SK-N-SH (cell line): ENCODE data around the gene NEK2. TPM values are rescaled to one million over a fixed set of nuclear protein-coding genes. Genes with fewer than 3 reads are reported as not detected.

Experiments
- CTCF ChIA-PET: fragments of 300-600, 350-600 bp; formaldehyde crosslinking; extraction: SDS; loops from one replicate; lab custom pipeline; 2021; lab: Yijun Ruan, JAX
- POLR2A ChIA-PET: fragments of 350-600 bp; sonication (Branson Sonifier 250); formaldehyde crosslinking; extraction: SDS; loops from one replicate; lab custom pipeline; 2020; ENCODE audit warnings: antibody characterized with exemption, inconsistent platforms; lab: Yijun Ruan, JAX
- DNase-seq: peaks from one replicate; pipeline ENCODE4 v3.0.0; 2012
- H2AFZ ChIP-seq: fragments of 200-600 bp; sonication (generic); 2 replicates; pipeline ENCODE4 v1.8.1; 2016; ENCODE audit warnings: antibody characterized with exemption, mild to moderate bottlenecking, low read depth
- H3F3A ChIP-seq: fragments of 200-600 bp; sonication (generic); replicated peaks from 2 replicates; pipeline ENCODE3; 2016; ENCODE audit warnings: antibody characterized with exemption, mild to moderate bottlenecking; ENCODE audit not compliant: insufficient read depth
- H3K27ac ChIP-seq, 2 experiments: fragments of 200-500 bp in 1 of 2; fragments of 200-600 bp in 1 of 2; sonication (Bioruptor generic) in 1 of 2; sonication (generic), shearing (Covaris generic) in 1 of 2; 2 replicates each; pipeline versions ENCODE4 v1.5.1 to v1.6.1; 2014 to 2016; ENCODE audit warnings: low read depth in 2 of 2, inconsistent platforms in 1 of 2, low read length in 1 of 2, mild to moderate bottlenecking in 1 of 2, mixed read lengths in 1 of 2
- H3K27me3 ChIP-seq: fragments of 200-600 bp; sonication (generic), shearing (Covaris generic); 2 replicates; pipeline ENCODE4 v1.6.1; 2016; ENCODE audit warnings: mixed run types; ENCODE audit not compliant: insufficient read depth
- H3K36me3 ChIP-seq, 2 experiments: fragments of 200-500 bp in 1 of 2; fragments of 200-600 bp in 1 of 2; sonication (Bioruptor generic) in 1 of 2; sonication (generic) in 1 of 2; replicated peaks in 1 of 2; 2 replicates each; pipeline versions ENCODE3 to v1.5.1; 2014 to 2016; ENCODE audit warnings: low read length in 1 of 2, mild to moderate bottlenecking in 1 of 2; ENCODE audit not compliant: insufficient read depth in 2 of 2, control insufficient read depth in 1 of 2
- H3K4me1 ChIP-seq, 2 experiments: fragments of 200-500 bp in 1 of 2; fragments of 200-600 bp in 1 of 2; sonication (Bioruptor generic) in 1 of 2; sonication (generic), shearing (Covaris generic) in 1 of 2; 2 replicates each; pipeline versions ENCODE4 v1.5.1 to v1.6.1; 2014 to 2016; ENCODE audit warnings: low read depth in 1 of 2, low read length in 1 of 2, mixed run types in 1 of 2; ENCODE audit not compliant: insufficient read depth in 2 of 2, control insufficient read depth in 1 of 2
- H3K4me2 ChIP-seq: fragments of 200-600 bp; sonication (generic), shearing (Covaris generic); 2 replicates; pipeline ENCODE4 v1.6.1; 2017; ENCODE audit warnings: mixed run types
- H3K4me3 ChIP-seq, 2 experiments: fragments of 200-500 bp in 1 of 2; fragments of 200-600 bp in 1 of 2; sonication (Bioruptor generic) in 1 of 2; sonication (generic), shearing (Covaris generic) in 1 of 2; 2 replicates each; pipeline versions ENCODE4 v1.5.1 to v1.8.1; 2014 to 2016; ENCODE audit warnings: low read depth in 2 of 2, inconsistent platforms in 1 of 2, low read length in 1 of 2, mild to moderate bottlenecking in 1 of 2, mixed read lengths in 1 of 2, moderate library complexity in 1 of 2
- H3K79me2 ChIP-seq: fragments of 200-600 bp; sonication (generic); 2 replicates; pipeline ENCODE4 v1.8.1; 2017; ENCODE audit warnings: mild to moderate bottlenecking; ENCODE audit not compliant: insufficient read depth
- H3K9ac ChIP-seq: fragments of 200-600 bp; sonication (generic); 2 replicates; pipeline ENCODE4 v1.6.1; 2017; ENCODE audit warnings: mixed run types
- H3K9me2 ChIP-seq: fragments of 200-600 bp; sonication (generic); 2 replicates; pipeline ENCODE4 v1.6.1; 2017; ENCODE audit warnings: mixed run types
- H3K9me3 ChIP-seq: fragments of 200-600 bp; sonication (generic); 2 replicates; pipeline ENCODE4 v1.6.1; 2017; ENCODE audit warnings: mixed run types, mild to moderate bottlenecking, moderate library complexity
- H4K20me1 ChIP-seq: fragments of 200-600 bp; sonication (generic); 2 replicates; pipeline ENCODE4 v1.6.1; 2017; ENCODE audit warnings: mild to moderate bottlenecking, mixed run types; ENCODE audit not compliant: insufficient read depth
- EP300 ChIP-seq, 2 experiments: IDR thresholded peaks; 2 replicates each; pipeline versions ENCODE4 v1.4.0 to v1.6.1; 2012; ENCODE audit warnings: borderline replicate concordance in 1 of 2, low read depth in 1 of 2, low read length in 1 of 2
- EZH2phosphoT487 ChIP-seq: fragments of 200-600 bp; sonication (generic); IDR thresholded peaks from 2 replicates; pipeline ENCODE4 v1.6.1; 2017; ENCODE audit warnings: low read depth, mixed run types, mild to moderate bottlenecking, antibody characterized with exemption, moderate library complexity, borderline replicate concordance
- IRF3 ChIP-seq: fragments of 150-350 bp; IDR thresholded peaks from 2 replicates; pipeline ENCODE4 v1.6.1; 2016; ENCODE audit warnings: mild to moderate bottlenecking, low read depth, low read length
- MAX ChIP-seq: IDR thresholded peaks from 2 replicates; pipeline ENCODE4 v1.4.0; 2012; ENCODE audit warnings: low read depth
- MEF2A ChIP-seq: IDR thresholded peaks from 2 replicates; pipeline ENCODE4 v1.4.0; 2012; ENCODE audit warnings: low read depth, borderline replicate concordance
- MXI1 ChIP-seq: IDR thresholded peaks from 2 replicates; pipeline ENCODE4 v1.6.1; 2012; ENCODE audit warnings: mild to moderate bottlenecking, low read depth, low read length, improper control_type of control experiment
- NFIC ChIP-seq: IDR thresholded peaks from 2 replicates; pipeline ENCODE4 v1.4.0; 2012; ENCODE audit warnings: borderline replicate concordance
- NRF1 ChIP-seq: IDR thresholded peaks from 2 replicates; pipeline ENCODE4 v1.6.1; 2012; ENCODE audit warnings: low read depth, mild to moderate bottlenecking, low read length
- POLR2AphosphoS5 ChIP-seq: IDR thresholded peaks from 2 replicates; pipeline ENCODE4 v1.6.1; 2012; ENCODE audit warnings: low read depth, low read length
- RAD21 ChIP-seq: IDR thresholded peaks from 2 replicates; pipeline ENCODE4 v1.6.1; 2012; ENCODE audit warnings: mild to moderate bottlenecking, low read length
- RCOR1 ChIP-seq: fragments of 150-350 bp; IDR thresholded peaks from 2 replicates; pipeline ENCODE4 v1.6.1; 2017; ENCODE audit warnings: antibody characterized with exemption, low read length
- REST ChIP-seq: IDR thresholded peaks from 2 replicates; pipeline ENCODE4 v1.6.1; 2012; ENCODE audit warnings: mild to moderate bottlenecking, low read depth, low read length, moderate library complexity
- RXRA ChIP-seq: IDR thresholded peaks from 2 replicates; pipeline ENCODE4 v1.4.0; 2012; ENCODE audit warnings: low read depth, mild to moderate bottlenecking, borderline replicate concordance
- TCF12 ChIP-seq: IDR thresholded peaks from 2 replicates; pipeline ENCODE4 v1.4.0; 2012
- TEAD4 ChIP-seq: IDR thresholded peaks from 2 replicates; pipeline ENCODE4 v1.4.0; 2012; ENCODE audit warnings: mild to moderate bottlenecking, borderline replicate concordance; ENCODE audit not compliant: insufficient read depth
- USF1 ChIP-seq: IDR thresholded peaks from 2 replicates; pipeline ENCODE4 v1.4.0; 2012; ENCODE audit warnings: low read depth, borderline replicate concordance
- WGBS: methylation state at CpG from one replicate; pipeline ENCODE4 v1.1.6; 2017; ENCODE audit warnings: low lambda C conversion rate; 5-methylcytosine and 5-hydroxymethylcytosine counted together
- polyA plus RNA-seq, 3 experiments: library from polyadenylated mRNA; depleted of rRNA; stranded (reverse); fragments of >200 nt; gene quantifications; 2 replicates each; pipeline ENCODE4 v1.2.3, GENCODE V29; 2012

NEK2 gene
- polyA plus RNA-seq, 1 of the 3 experiments (the other 2 are of a cell fraction), result 9.4 TPM

GRCh38 chr1:211653293-211653692 is 22.1 kb downstream of the NEK2 start:
- Histone ChIP-seq H4K20me1 (no peaks in the 10 kb centered on the region), H3K9me3 (no peaks in the 10 kb centered on the region), H3F3A (no peaks in the 10 kb centered on the region), H3K4me1 (peaks cover 0 to 4% of the 10 kb centered on the region in 2 experiments; a peak in 1 of 4 replicates), H3K79me2 (no peaks in the 10 kb centered on the region), H3K9me2 (no peaks in the 10 kb centered on the region), H3K4me2 (no peak overlapping the region), H2AFZ (no peak overlapping the region), H3K27me3 (no peaks in the 10 kb centered on the region), H3K9ac (no peak overlapping the region), H3K4me3 (no peak overlapping the region), H3K27ac (no peak overlapping the region), H3K36me3 (no peaks in the 10 kb centered on the region)
- TF ChIP-seq NRF1 (no peak), NFIC (no peak), IRF3 (no peak), USF1 (no peak), RXRA (no peak)
- WGBS, result 80% methylated on average over 4 of the region's 4 CpGs
- CTCF ChIA-PET, result interaction anchor here (0.6 to 12.7 kb wide), 13 partner anchors 12 to 1519 kb away, joined by 3 to 209 read pairs (median 7); partner anchors contain the start of gene SLC30A1
- DNase-seq, result no peak
- POLR2A ChIA-PET, result no interaction called here

GRCh38 chr1:211652371-211652770 is 23.1 kb downstream of the NEK2 start:
- Histone ChIP-seq H3K4me1 (peaks cover 0 to 4% of the 10 kb centered on the region in 2 experiments; a peak in 1 of 4 replicates), H3K9me2 (no peaks in the 10 kb centered on the region), H3K4me2 (no peak overlapping the region), H4K20me1 (no peaks in the 10 kb centered on the region), H3K9ac (no peak overlapping the region), H3K36me3 (no peaks in the 10 kb centered on the region), H3K9me3 (no peaks in the 10 kb centered on the region), H3K27ac (no peak overlapping the region), H3K4me3 (no peak overlapping the region), H3K79me2 (no peaks in the 10 kb centered on the region), H2AFZ (no peak overlapping the region), H3F3A (peaks cover under 1% of the 10 kb centered on the region), H3K27me3 (no peaks in the 10 kb centered on the region)
- ChIA-PET CTCF (interaction anchor here (1.0 to 12.7 kb wide), 9 partner anchors 11 to 369 kb away, joined by 3 to 209 read pairs (median 7); partner anchors contain the start of gene SLC30A1), POLR2A (interaction anchor here (0.6 kb wide), 1 partner anchor 35 kb away, joined by 3 read pairs; no protein-coding TSS in a partner anchor)
- DNase-seq, result no peak
- 97% methylated on average over 6 of the region's 6 CpGs for WGBS
- TF ChIP-seq RAD21 (no peak), TEAD4 (no peak), RCOR1 (no peak), USF1 (no peak), EP300 (IDR thresholded peaks at IDR 0.05; ENCODE audit: borderline replicate concordance in 1 of 2, low read depth in 1 of 2, low read length in 1 of 2) (no peak), MXI1 (no peak), POLR2AphosphoS5 (no peak), TCF12 (no peak), EZH2phosphoT487 (no peak), MEF2A (no peak), MAX (no peak), REST (no peak), IRF3 (no peak), NRF1 (no peak)
